CD4-positive, CD25-positive, alpha-beta regulatory T cell (primary cell): ENCODE data around the gene C22orf42. TPM values are rescaled to one million over a fixed set of nuclear protein-coding genes. Genes with fewer than 3 reads are reported as not detected.
A peak's percentile ranks its signal among the peaks of the same experiment; 100 is the strongest.
"Not testable (repeated sequence)": the region's sequence is repeated elsewhere in the genome, so short reads cannot be mapped to it uniquely, and the experiment has no call there.

Experiments
- ATAC-seq, 2 donors: fragments of 150-1000 bp; cut with Tn5 transposase; one replicate each; pipeline ENCODE4 v1.10.0; 2021; ENCODE audit warnings: low read depth in 2 of 2, moderate number of reproducible peaks in 2 of 2, moderate library complexity in 1 of 2
- DNase-seq, 3 donors: peaks; one replicate each; pipeline versions ENCODE4 v3.0.0 to v3.0.0-alpha.2; 2012 to 2022; ENCODE audit warnings: mixed read lengths in 1 of 3
- H3K27ac ChIP-seq: one replicate; pipeline ENCODE4 v1.7.0; 2013; ENCODE audit warnings: mild to moderate bottlenecking, low read length; ENCODE audit not compliant: insufficient read depth, poor library complexity, severe bottlenecking
- H3K27me3 ChIP-seq: one replicate; pipeline ENCODE4 v1.7.0; 2013; ENCODE audit warnings: low read length; ENCODE audit not compliant: control insufficient read depth, insufficient read depth
- H3K36me3 ChIP-seq: one replicate; pipeline ENCODE4 v1.7.0; 2013; ENCODE audit warnings: mild to moderate bottlenecking, low read length, moderate library complexity; ENCODE audit not compliant: control insufficient read depth, insufficient read depth
- H3K4me1 ChIP-seq: 2 replicates; pipeline ENCODE4 v1.7.0; 2013; ENCODE audit warnings: mild to moderate bottlenecking, low read length; ENCODE audit not compliant: insufficient read depth, control insufficient read depth, poor library complexity, severe bottlenecking
- H3K4me3 ChIP-seq: one replicate; pipeline ENCODE4 v1.7.0; 2013; ENCODE audit warnings: low read depth, mild to moderate bottlenecking, low read length, moderate library complexity
- H3K9me3 ChIP-seq, 2 experiments: 1 replicate in 1 of 2; 2 replicates in 1 of 2; pipeline ENCODE4 v1.7.0; 2013; ENCODE audit warnings: low read length in 2 of 2, mild to moderate bottlenecking in 1 of 2, moderate library complexity in 1 of 2; ENCODE audit not compliant: control insufficient read depth in 2 of 2
- H3K27ac Mint-ChIP-seq, 3 donors: one replicate each; pipeline ENCODE4 v1.8.0; 2020 to 2022; ENCODE audit warnings: mild to moderate bottlenecking in 3 of 3, mixed read lengths in 3 of 3, moderate library complexity in 2 of 3
- H3K27me3 Mint-ChIP-seq: one replicate; pipeline ENCODE4 v1.8.0; 2022; ENCODE audit warnings: mild to moderate bottlenecking, mixed read lengths
- H3K36me3 Mint-ChIP-seq: one replicate; pipeline ENCODE4 v1.8.0; 2020; ENCODE audit warnings: mixed read lengths
- H3K4me1 Mint-ChIP-seq, 4 donors: one replicate each; pipeline ENCODE4 v1.8.0; 2020 to 2022; ENCODE audit warnings: mixed read lengths in 4 of 4, mild to moderate bottlenecking in 1 of 4
- H3K4me3 Mint-ChIP-seq, 4 donors: one replicate each; pipeline ENCODE4 v1.8.0; 2020 to 2022; ENCODE audit warnings: mild to moderate bottlenecking in 4 of 4, mixed read lengths in 4 of 4, moderate library complexity in 3 of 4
- H3K9me3 Mint-ChIP-seq, 7 donors: one replicate each; pipeline ENCODE4 v1.8.0; 2020 to 2022; ENCODE audit warnings: mixed read lengths in 7 of 7, mild to moderate bottlenecking in 3 of 7, moderate library complexity in 2 of 7
- polyA plus RNA-seq, 4 donors: library from polyadenylated mRNA; unstranded; fragments of 300-500 nt; fragmentation: Illumina TruSeq; gene quantifications; one replicate each; pipeline ENCODE4 v1.2.3, GENCODE V29; 2021
- total RNA-seq: library from RNA; stranded (reverse); gene quantifications from one replicate; pipeline ENCODE4 v1.2.3, GENCODE V29; 2022

Gene C22orf42
- total and polyA plus RNA-seq, 5 donors from 2014 or later = not detected

DNA sequence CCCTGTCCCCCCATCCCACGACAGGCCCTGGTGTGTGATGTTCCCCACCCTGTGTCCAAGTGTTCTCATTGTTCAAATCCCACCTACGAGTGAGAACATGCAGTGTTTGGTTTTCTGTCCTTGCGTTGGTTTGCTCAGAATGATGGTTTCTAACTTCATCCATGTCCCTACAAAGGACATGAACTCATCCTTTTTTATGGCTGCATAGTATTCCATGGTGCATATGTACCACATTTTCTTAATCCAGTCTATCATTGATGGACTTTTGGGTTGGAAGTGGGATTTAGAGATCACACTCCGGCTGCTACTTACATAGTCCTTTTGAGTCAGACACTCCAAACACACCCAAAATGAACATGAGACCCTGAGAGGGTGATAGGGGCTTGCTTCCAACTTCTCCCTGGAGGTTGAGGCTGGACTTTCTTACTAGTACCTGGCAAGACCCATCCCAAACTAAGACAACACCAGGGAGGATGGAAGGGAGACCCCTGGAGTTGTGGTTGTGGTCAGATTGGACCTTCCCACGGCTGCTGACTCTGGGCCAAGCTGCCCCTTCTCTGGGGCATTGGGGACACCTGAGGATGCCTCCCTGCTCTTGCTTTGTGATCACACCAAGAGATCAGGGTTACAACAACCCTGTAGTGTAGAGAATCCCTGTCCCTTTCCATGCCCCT, 38.6 kb upstream of the C22orf42 start:
- not testable (repeated sequence) for H3K36me3 Mint-ChIP-seq, H3K36me3 ChIP-seq, H3K9me3 Mint-ChIP-seq, H3K9me3 ChIP-seq, DNase-seq, H3K4me3 Mint-ChIP-seq, H3K4me3 ChIP-seq, H3K27ac ChIP-seq, ATAC-seq, H3K27me3 ChIP-seq
- Mint-ChIP-seq H3K27ac (peak overlapping the region in 1 of 3 donors; percentile 48), H3K27me3 (peaks cover 17% of the 10 kb centered on the region), H3K4me1 (peaks cover 0 to 29% (median 14%) of the 10 kb centered on the region in 4 donors)
- H3K4me1 ChIP-seq = peaks cover 20% of the 10 kb centered on the region

DNA sequence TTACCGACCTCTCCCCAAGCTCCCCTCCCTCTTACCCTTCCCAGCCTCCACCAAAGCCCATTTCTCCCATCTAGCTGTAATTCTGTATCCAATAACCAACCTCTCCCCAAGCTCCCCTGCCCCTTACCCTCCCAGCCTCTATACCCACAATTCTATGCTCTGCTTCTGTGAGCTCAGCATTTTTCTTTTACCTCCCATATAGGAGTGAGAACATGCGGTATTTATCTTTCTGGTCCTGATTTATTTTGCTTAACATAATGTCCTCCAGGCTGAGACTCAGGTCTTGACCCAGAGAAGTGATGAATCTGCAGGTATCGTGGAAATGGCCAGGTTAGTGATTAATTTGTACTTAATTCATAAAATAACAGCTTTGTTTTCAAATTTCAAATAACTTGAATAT, 36.8 kb upstream of the C22orf42 start:
- not testable (repeated sequence) for H3K4me3 ChIP-seq, DNase-seq, H3K27ac ChIP-seq, H3K9me3 Mint-ChIP-seq, H3K9me3 ChIP-seq, H3K4me3 Mint-ChIP-seq, H3K36me3 ChIP-seq, ATAC-seq, H3K36me3 Mint-ChIP-seq, H3K27me3 ChIP-seq, H3K4me1 ChIP-seq, H3K27ac Mint-ChIP-seq
- H3K27me3 Mint-ChIP-seq = peaks cover 12% of the 10 kb centered on the region
- H3K4me1 Mint-ChIP-seq = peaks cover 0 to 14% (median 6%) of the 10 kb centered on the region in 4 donors

DNA sequence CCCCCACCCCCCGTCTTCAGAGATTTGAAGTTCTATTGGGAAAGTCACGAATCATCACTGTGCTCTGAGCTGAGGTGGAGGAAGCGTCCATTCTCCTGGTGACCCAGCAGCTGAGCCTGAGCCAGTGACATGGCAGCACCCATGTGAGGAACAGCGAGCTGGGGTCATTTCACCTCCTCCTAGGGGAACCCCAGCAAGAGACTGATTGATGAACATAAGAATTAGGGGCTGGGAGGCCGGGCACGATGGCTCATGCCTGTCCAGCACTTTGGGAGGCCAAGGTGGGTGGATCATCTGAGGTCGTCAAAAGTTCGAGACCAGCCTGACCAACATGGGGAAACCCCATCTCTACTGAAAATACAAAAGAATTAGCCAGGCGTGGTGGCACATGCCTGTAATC, 34.2 kb upstream of the C22orf42 start:
- not testable (repeated sequence) for H3K4me3 ChIP-seq, H3K27me3 ChIP-seq, H3K4me1 Mint-ChIP-seq, H3K9me3 Mint-ChIP-seq, H3K4me1 ChIP-seq, DNase-seq, H3K36me3 ChIP-seq, H3K27ac ChIP-seq, H3K4me3 Mint-ChIP-seq, H3K9me3 ChIP-seq, ATAC-seq, H3K36me3 Mint-ChIP-seq, H3K27ac Mint-ChIP-seq
- peaks cover 11% of the 10 kb centered on the region for H3K27me3 Mint-ChIP-seq

DNA sequence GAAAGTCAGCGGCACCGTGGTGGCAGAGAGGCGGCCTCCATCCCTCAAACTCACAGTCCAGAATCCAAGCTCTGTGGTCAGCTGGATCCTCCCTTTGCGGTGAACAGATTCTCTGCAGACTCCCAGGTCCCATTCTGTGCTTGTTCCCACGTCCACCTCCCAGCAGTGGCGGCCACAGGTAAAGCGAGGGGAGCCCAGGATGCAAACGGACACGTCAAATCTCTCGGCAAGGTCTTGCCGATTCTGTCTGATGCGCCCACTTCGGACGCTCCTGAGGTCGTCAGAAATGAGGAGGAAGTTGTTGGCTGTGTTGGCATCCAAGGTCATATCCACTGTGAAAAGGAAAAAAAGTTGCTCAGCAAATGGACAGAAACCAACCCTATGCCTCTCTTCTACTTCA, 31.9 kb upstream of the C22orf42 start:
- H3K4me1 ChIP-seq, H3K4me3 ChIP-seq, H3K9me3 ChIP-seq, H3K9me3 Mint-ChIP-seq, H3K27me3 ChIP-seq, H3K4me3 Mint-ChIP-seq, H3K27ac ChIP-seq, ATAC-seq, H3K36me3 ChIP-seq, H3K27ac Mint-ChIP-seq, H3K4me1 Mint-ChIP-seq, DNase-seq, H3K36me3 Mint-ChIP-seq: not testable (repeated sequence)
- peaks cover 12% of the 10 kb centered on the region for H3K27me3 Mint-ChIP-seq

DNA sequence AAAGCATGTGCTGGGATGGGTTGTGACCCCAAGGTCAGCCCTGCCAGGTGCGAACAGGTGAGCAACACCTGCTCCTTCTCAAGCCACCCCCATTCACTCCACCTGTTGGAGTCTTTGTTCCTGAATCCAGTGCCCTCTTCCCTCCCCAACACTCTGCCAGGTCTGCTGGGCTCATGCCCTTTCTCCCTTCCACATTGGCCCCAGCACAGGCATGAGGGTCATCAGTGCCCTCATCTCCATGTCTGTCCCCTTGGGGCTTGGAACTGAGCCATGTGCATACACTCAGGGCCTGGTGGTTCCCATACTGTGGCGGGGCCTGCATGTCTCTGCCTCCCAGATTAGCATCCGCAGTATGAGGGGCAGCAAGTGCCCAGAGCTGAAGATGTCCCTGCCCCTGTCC, 26.7 kb upstream of the C22orf42 start:
- H3K4me3 ChIP-seq = no peak overlapping the region
- H3K27me3 ChIP-seq = peaks cover 2% of the 10 kb centered on the region
- ATAC-seq (no peak), DNase-seq (no peak)
- H3K9me3 ChIP-seq = no peaks in the 10 kb centered on the region
- Mint-ChIP-seq H3K4me1 (no peaks in the 10 kb centered on the region), H3K36me3 (no peaks in the 10 kb centered on the region), H3K27ac (no peak overlapping the region), H3K4me3 (no peak overlapping the region), H3K9me3 (peaks cover 0 to 3% (median 0%) of the 10 kb centered on the region in 7 donors), H3K27me3 (peaks cover 14% of the 10 kb centered on the region)
- H3K27ac ChIP-seq = no peak overlapping the region
- no peaks in the 10 kb centered on the region for H3K36me3 ChIP-seq
- H3K4me1 ChIP-seq = no peaks in the 10 kb centered on the region

DNA sequence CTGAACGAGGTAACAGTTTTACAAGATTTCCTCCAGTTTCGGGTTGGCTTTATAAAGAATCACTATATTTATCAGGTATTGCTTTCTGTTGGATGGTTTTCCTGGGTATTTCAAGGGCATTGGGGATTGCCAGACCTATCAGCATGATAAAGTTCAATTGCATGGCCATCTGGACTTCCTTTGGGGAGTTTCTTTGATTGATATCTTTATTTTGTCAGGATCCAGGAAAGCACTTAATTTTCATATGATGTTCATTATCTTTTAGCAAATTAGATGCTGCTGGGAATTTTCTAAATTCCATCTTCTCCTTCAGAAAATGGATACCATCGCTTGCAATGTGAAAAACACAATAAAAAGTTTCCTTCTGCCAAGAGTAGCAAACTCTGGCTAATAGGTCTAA, 24.5 kb upstream of the C22orf42 start:
- H3K9me3 Mint-ChIP-seq = peaks cover 0 to 3% (median 0%) of the 10 kb centered on the region in 7 donors
- no peak overlapping the region for H3K27ac Mint-ChIP-seq
- H3K36me3 Mint-ChIP-seq = no peaks in the 10 kb centered on the region
- no peak for ATAC-seq
- Histone ChIP-seq H3K27ac (no peak overlapping the region), H3K4me1 (no peaks in the 10 kb centered on the region), H3K9me3 (no peaks in the 10 kb centered on the region), H3K27me3 (peaks cover 2% of the 10 kb centered on the region), H3K36me3 (no peaks in the 10 kb centered on the region), H3K4me3 (no peak overlapping the region)
- H3K27me3 Mint-ChIP-seq = peaks cover 10% of the 10 kb centered on the region
- no peak overlapping the region for H3K4me3 Mint-ChIP-seq
- no peaks in the 10 kb centered on the region for H3K4me1 Mint-ChIP-seq
- no peak for DNase-seq

DNA sequence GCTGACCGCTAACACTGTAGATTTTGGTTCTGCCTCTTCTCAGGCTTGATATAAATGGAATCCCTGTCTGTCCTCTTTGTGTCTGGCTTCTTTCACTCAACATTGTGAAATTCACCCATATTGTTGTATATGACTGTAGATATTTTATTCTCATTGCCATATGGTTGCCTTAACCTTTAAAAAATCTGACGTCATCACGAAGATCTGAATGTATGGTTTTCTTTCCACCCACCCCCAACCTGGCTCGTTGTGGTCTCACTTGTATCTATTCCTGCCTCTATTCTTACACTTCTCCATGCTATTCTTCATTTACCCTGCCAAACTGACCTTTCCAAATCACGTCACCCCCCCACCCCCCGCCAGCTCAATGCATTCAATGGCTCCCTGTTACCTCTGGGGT, 21.9 kb upstream of the C22orf42 start:
- Histone ChIP-seq H3K27me3 (peaks cover 3% of the 10 kb centered on the region), H3K27ac (no peak overlapping the region), H3K4me1 (no peaks in the 10 kb centered on the region), H3K9me3 (no peaks in the 10 kb centered on the region), H3K4me3 (no peak overlapping the region), H3K36me3 (no peaks in the 10 kb centered on the region)
- Mint-ChIP-seq H3K9me3 (peaks cover 0 to 3% (median 0%) of the 10 kb centered on the region in 7 donors), H3K36me3 (no peaks in the 10 kb centered on the region), H3K27ac (no peak overlapping the region), H3K4me3 (no peak overlapping the region), H3K4me1 (peaks cover 0 to 3% (median 0%) of the 10 kb centered on the region in 4 donors), H3K27me3 (peaks cover 19% of the 10 kb centered on the region)
- ATAC-seq = no peak
- no peak for DNase-seq

DNA sequence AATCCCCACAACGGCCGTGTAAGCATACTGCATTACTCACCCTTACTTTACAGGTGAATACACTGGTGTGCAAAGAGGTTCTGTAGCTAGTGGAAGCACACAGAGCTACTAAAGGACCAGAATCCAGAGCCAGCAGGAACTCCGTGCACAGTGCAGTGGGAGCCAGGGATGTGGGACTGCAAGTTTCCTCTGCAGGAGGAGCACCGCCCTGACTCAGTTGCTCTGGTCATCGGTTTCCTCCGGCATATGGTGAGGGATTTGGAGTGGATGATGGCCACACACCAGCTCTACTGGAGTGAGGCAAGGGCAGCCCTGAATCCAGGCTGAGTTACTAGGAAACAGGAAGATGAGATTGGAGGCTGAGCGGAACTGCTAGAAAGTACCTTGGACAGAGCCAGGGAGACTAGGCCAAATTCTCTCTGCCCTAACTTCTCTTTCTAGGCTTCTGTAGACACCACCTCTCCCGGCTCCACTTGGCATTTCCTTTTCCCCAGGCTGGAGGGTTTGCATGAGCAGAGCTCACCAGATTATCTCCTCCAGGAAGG, 18.2 kb upstream of the C22orf42 start:
- H3K4me1 ChIP-seq = no peaks in the 10 kb centered on the region
- Mint-ChIP-seq H3K4me3 (no peak overlapping the region), H3K27me3 (peaks cover 23% of the 10 kb centered on the region), H3K9me3 (no peaks in the 10 kb centered on the region), H3K27ac (no peak overlapping the region), H3K4me1 (peaks cover 0 to 3% (median 0%) of the 10 kb centered on the region in 4 donors), H3K36me3 (peaks cover 3% of the 10 kb centered on the region)
- no peak for ATAC-seq
- H3K4me3 ChIP-seq = no peak overlapping the region
- no peak overlapping the region for H3K27ac ChIP-seq
- H3K27me3 ChIP-seq = peaks cover 7% of the 10 kb centered on the region
- no peaks in the 10 kb centered on the region for H3K36me3 ChIP-seq
- no peaks in the 10 kb centered on the region for H3K9me3 ChIP-seq
- no peak for DNase-seq
